WTC11 (cell line): Measurements from ENCODE around the gene TMEM97. TPM values are rescaled to one million over a fixed set of nuclear protein-coding genes. Genes with fewer than 3 reads are reported as not detected.
A peak's percentile ranks its signal among the peaks of the same experiment; 100 is the strongest.

Source experiments
- ATAC-seq: fragments of 200-7000 bp; cut with Tn5 transposase; 2 replicates; pipeline ENCODE4 v1.10.0; 2021; ENCODE audit warnings: mild to moderate bottlenecking, moderate library complexity
- CTCF ChIA-PET: fragments of 300-600 bp; sonication (Branson Sonifier 250); formaldehyde crosslinking; loops from one replicate; lab custom pipeline; 2021; ENCODE audit warnings: antibody characterized with exemption; lab: Charles Lee
- POLR2A ChIA-PET: fragments of 350-600 bp; sonication (Branson Sonifier 250); formaldehyde crosslinking; loops from one replicate; lab custom pipeline; 2021; ENCODE audit warnings: antibody characterized with exemption; lab: Charles Lee
- DNase-seq: peaks from one replicate; pipeline ENCODE4 v3.0.0; 2021; ENCODE audit warnings: low spot score
- H3K27ac Mint-ChIP-seq: 2 replicates; pipeline ENCODE4 v1.8.0; 2021; ENCODE audit warnings: mixed read lengths
- H3K27me3 Mint-ChIP-seq: 2 replicates; pipeline ENCODE4 v1.8.0; 2021; ENCODE audit warnings: low read depth, mild to moderate bottlenecking, moderate library complexity, mixed read lengths
- H3K36me3 Mint-ChIP-seq: 2 replicates; pipeline ENCODE4 v1.8.0; 2021; ENCODE audit warnings: mixed read lengths
- H3K4me1 Mint-ChIP-seq: 2 replicates; pipeline ENCODE4 v1.8.0; 2022; ENCODE audit warnings: mixed read lengths
- H3K4me3 Mint-ChIP-seq: 2 replicates; pipeline ENCODE4 v1.8.0; 2021; ENCODE audit warnings: mild to moderate bottlenecking, moderate library complexity, mixed read lengths
- H3K9me3 Mint-ChIP-seq: 2 replicates; pipeline ENCODE4 v1.8.0; 2021; ENCODE audit warnings: mixed read lengths
- FOXP1 ChIP-seq: sonication (generic); formaldehyde crosslinking; IDR thresholded peaks from 2 replicates; pipeline ENCODE4 v1.8.0; 2022; ENCODE audit warnings: missing genetic modification reagents, mild to moderate bottlenecking, moderate library complexity, borderline replicate concordance
- GTF2I ChIP-seq: fragments of 250-450 bp; sonication (Bioruptor Pico); conservative IDR thresholded peaks from 2 replicates; pipeline ENCODE4 v1.4.0; 2021; ENCODE audit warnings: mild to moderate bottlenecking
- IRF2 ChIP-seq: sonication (generic); formaldehyde crosslinking; IDR thresholded peaks from 2 replicates; pipeline ENCODE4 v1.8.0; 2022; ENCODE audit warnings: low read depth, missing genetic modification reagents, borderline replicate concordance
- MXD4 ChIP-seq: fragments of 250-450 bp; sonication (Bioruptor Pico); IDR thresholded peaks from 2 replicates; pipeline ENCODE4 v1.8.0; 2021; ENCODE audit warnings: mild to moderate bottlenecking, moderate library complexity, borderline replicate concordance
- NFYB ChIP-seq: sonication (generic); formaldehyde crosslinking; conservative IDR thresholded peaks from 2 replicates; pipeline ENCODE4 v1.8.0; 2022; ENCODE audit warnings: low read depth, missing genetic modification reagents
- NR2C2 ChIP-seq: sonication (generic); formaldehyde crosslinking; IDR thresholded peaks from 2 replicates; pipeline ENCODE4 v1.8.0; 2022; ENCODE audit warnings: mild to moderate bottlenecking, missing genetic modification reagents
- NR3C1 ChIP-seq: sonication (generic); formaldehyde crosslinking; conservative IDR thresholded peaks from 2 replicates; pipeline ENCODE4 v1.8.1; 2023; ENCODE audit warnings: low read depth, mild to moderate bottlenecking, missing genetic modification reagents
- TEAD4 ChIP-seq: sonication (generic); formaldehyde crosslinking; IDR thresholded peaks from 2 replicates; pipeline ENCODE4 v1.8.0; 2022; ENCODE audit warnings: mild to moderate bottlenecking, missing genetic modification reagents
- ZNF121 ChIP-seq: sonication (generic); formaldehyde crosslinking; IDR thresholded peaks from 2 replicates; pipeline ENCODE4 v1.8.0; 2023; ENCODE audit warnings: missing genetic modification reagents
- ZNF219 ChIP-seq: sonication (generic); formaldehyde crosslinking; IDR thresholded peaks from 2 replicates; pipeline ENCODE4 v1.8.0; 2023; ENCODE audit warnings: missing genetic modification reagents, mild to moderate bottlenecking, borderline replicate concordance
- ZNF263 ChIP-seq: sonication (generic); formaldehyde crosslinking; IDR thresholded peaks from 2 replicates; pipeline ENCODE4 v1.8.1; 2022; ENCODE audit warnings: low read depth, mild to moderate bottlenecking, moderate library complexity, missing genetic modification reagents
- ZNF317 ChIP-seq: sonication (generic); formaldehyde crosslinking; IDR thresholded peaks from 2 replicates; pipeline ENCODE4 v1.8.1; 2023; ENCODE audit warnings: low read depth, mild to moderate bottlenecking, moderate library complexity, missing genetic modification reagents, borderline replicate concordance
- ZNF396 ChIP-seq: fragments of 250-450 bp; sonication (Bioruptor Pico); IDR thresholded peaks from 2 replicates; pipeline ENCODE4 v1.8.0; 2021; ENCODE audit warnings: mild to moderate bottlenecking, moderate library complexity, borderline replicate concordance
- ZNF423 ChIP-seq: fragments of 250-450 bp; sonication (Bioruptor Pico); IDR thresholded peaks from 2 replicates; pipeline ENCODE4 v2.1.2; 2022; ENCODE audit warnings: mild to moderate bottlenecking, moderate library complexity
- ZNF671 ChIP-seq: fragments of 250-450 bp; sonication (Bioruptor Pico); IDR thresholded peaks from 2 replicates; pipeline ENCODE4 v1.8.0; 2021; ENCODE audit warnings: mild to moderate bottlenecking
- total RNA-seq: library from RNA; stranded (reverse); gene quantifications from 3 replicates; pipeline ENCODE4 v1.2.3, GENCODE V29; 2021
- TF ChIP-seq, protein P1 (sequence below): sonication (generic); formaldehyde crosslinking; IDR thresholded peaks from 2 replicates; pipeline ENCODE4 v1.8.1; 2023; ENCODE audit warnings: mild to moderate bottlenecking, missing genetic modification reagents, moderate library complexity
- TF ChIP-seq, protein P2 (sequence below): sonication (generic); formaldehyde crosslinking; IDR thresholded peaks from 2 replicates; pipeline ENCODE4 v1.8.1; 2023; ENCODE audit warnings: mild to moderate bottlenecking, missing genetic modification reagents, moderate library complexity
- TF ChIP-seq, protein P3 (sequence below): sonication (generic); formaldehyde crosslinking; IDR thresholded peaks from 2 replicates; pipeline ENCODE4 v1.8.0; 2022; ENCODE audit warnings: mild to moderate bottlenecking, missing genetic modification reagents
- TF ChIP-seq, protein P4 (sequence below): sonication (generic); formaldehyde crosslinking; IDR thresholded peaks from 2 replicates; pipeline ENCODE4 v1.8.1; 2022; ENCODE audit warnings: missing genetic modification reagents, borderline replicate concordance
- TF ChIP-seq, protein P5 (sequence below): fragments of 250-450 bp; sonication (Bioruptor Pico); IDR thresholded peaks from 2 replicates; pipeline ENCODE4 v1.9.0; 2021; ENCODE audit warnings: moderate library complexity, mild to moderate bottlenecking, inconsistent platforms, borderline replicate concordance
- TF ChIP-seq, protein P6 (sequence below): sonication (generic); formaldehyde crosslinking; IDR thresholded peaks from 2 replicates; pipeline ENCODE4 v1.8.1; 2023; ENCODE audit warnings: mild to moderate bottlenecking, missing genetic modification reagents, borderline replicate concordance
- TF ChIP-seq, protein P7 (sequence below): sonication (generic); formaldehyde crosslinking; IDR thresholded peaks from 2 replicates; pipeline ENCODE4 v1.8.1; 2022; ENCODE audit warnings: low read depth, missing genetic modification reagents, borderline replicate concordance

Gene TMEM97
- total RNA-seq, 1 experiment from 2014 or later, result 68.0 TPM

DNA sequence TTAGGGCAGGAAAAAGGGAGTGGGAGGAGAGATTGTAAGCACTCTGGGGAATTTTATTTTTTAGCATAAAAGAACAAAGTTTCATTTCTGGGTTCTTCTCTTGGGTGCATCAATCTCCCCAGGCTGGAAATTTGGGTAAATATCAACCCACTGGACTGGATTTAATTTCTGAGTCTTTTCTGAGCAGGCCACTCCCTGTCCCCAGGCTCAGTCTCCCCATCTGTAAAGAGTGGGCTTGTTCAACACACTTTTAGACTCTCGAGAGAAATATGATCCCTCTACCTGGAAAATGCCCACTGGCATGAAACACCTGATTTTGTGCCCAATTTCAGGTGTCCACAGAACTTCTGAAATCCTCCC is 51.7 kb downstream of the TMEM97 start:
- Mint-ChIP-seq H3K4me1 (peaks cover 21% of the 10 kb centered on the region), H3K27ac (peak overlapping the region; percentile 92; the same call in 1 of the 2 replicates), H3K27me3 (peaks cover 41% of the 10 kb centered on the region), H3K9me3 (no peaks in the 10 kb centered on the region), H3K4me3 (peak overlapping the region; percentile 75), H3K36me3 (no peaks in the 10 kb centered on the region)
- ChIA-PET CTCF (interaction anchor here (1.1 to 2.4 kb wide), 6 partner anchors 13 to 119 kb away, joined by 3 to 19 read pairs (median 7); partner anchors contain the start of genes IFT20, POLDIP2, SLC46A1 and TNFAIP1), POLR2A (no interaction called here)
- DNase-seq (no peak), ATAC-seq (no peak)
- no peak for TF ChIP-seq NR2C2
- no peak for TF ChIP-seq ZNF317 (CRISPR knock-in tag)

DNA sequence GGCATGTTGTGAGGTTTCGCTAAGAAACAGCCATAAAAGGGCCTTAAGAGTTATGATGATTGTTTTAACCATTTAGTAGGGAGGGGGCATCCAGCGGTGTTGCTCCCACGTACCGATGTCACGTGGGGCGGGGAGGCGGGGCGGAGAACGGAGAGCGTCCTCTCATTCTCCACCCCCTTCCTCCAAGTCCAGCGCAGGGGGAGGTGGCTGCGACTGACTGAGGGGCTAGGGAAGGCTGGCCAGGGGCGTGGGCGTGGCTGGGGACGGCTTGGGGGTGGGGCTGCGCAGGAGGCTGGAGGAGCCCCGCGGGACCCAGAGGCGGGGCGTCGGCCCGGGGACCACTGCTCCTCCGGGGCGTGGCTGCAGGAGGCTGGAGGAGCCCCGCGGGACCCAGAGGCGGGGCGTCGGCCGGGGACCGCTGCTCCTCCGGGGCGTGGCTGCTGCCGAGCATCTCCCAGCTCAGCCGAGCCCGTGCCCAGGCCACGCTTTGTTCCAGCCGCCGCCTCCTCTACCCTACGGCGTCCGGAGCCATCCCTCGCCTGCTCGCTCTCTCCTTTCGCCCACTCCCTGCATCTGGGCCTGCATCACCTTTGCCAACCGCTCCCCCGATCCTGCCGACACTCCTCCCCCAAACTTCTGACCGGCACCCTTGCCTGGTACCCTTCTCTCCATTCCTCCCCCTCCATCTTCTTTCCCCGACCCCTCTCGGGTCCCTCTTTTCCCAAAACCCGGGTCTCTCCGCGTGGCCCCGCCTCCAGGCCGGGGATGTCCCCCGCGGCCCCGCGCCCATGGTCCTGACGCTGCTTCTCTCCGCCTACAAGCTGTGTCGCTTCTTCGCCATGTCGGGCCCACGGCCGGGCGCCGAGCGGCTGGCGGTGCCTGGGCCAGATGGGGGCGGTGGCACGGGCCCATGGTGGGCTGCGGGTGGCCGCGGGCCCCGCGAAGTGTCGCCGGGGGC is 52.5 kb downstream of the TMEM97 start, which contains the start of gene SARM1:
SARM1 (plus strand) TSS at position 450 of the 958 bp plus-strand sequence; CDS start at position 789, 339 bp downstream.
- Mint-ChIP-seq H3K27me3 (peaks cover 45% of the 10 kb centered on the region), H3K9me3 (no peaks in the 10 kb centered on the region), H3K27ac (peak within 1 kb of the TSS; percentile 92), H3K4me1 (peaks cover 21% of the 10 kb centered on the region), H3K36me3 (no peaks in the 10 kb centered on the region), H3K4me3 (peak within 1 kb of the TSS; percentile 75)
- ChIA-PET POLR2A (no interaction called here), CTCF (interaction anchor here (0.6 to 2.4 kb wide), 7 partner anchors 14 to 120 kb away, joined by 4 to 19 read pairs (median 6); partner anchors contain the start of genes IFT20, POLDIP2, SLC46A1 and TNFAIP1)
- peak; percentile 93 for ATAC-seq
- peak; percentile 99 for DNase-seq
- TF ChIP-seq NR3C1 (CRISPR knock-in tag) (no peak), NR2C2 (no peak), ZNF121 (no peak), ZNF263 (CRISPR knock-in tag) (no peak), ZNF423 (CRISPR knock-in tag) (no peak), GTF2I (CRISPR knock-in tag) (no peak), ZNF671 (CRISPR knock-in tag) (no peak), MXD4 (no peak), ZNF396 (CRISPR knock-in tag) (no peak), FOXP1 (CRISPR knock-in tag) (no peak), ZNF219 (CRISPR knock-in tag) (0 out of 2 replicates have a peak, but pooled peaks have one; percentile 44), TEAD4 (CRISPR knock-in tag) (no peak), ZNF317 (CRISPR knock-in tag) (no peak), NFYB (CRISPR knock-in tag) (no peak), IRF2 (no peak)
- TF ChIP-seq, protein P1, sequence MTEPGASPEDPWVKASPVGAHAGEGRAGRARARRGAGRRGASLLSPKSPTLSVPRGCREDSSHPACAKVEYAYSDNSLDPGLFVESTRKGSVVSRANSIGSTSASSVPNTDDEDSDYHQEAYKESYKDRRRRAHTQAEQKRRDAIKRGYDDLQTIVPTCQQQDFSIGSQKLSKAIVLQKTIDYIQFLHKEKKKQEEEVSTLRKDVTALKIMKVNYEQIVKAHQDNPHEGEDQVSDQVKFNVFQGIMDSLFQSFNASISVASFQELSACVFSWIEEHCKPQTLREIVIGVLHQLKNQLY, result no peak
- TF ChIP-seq, protein P2, sequence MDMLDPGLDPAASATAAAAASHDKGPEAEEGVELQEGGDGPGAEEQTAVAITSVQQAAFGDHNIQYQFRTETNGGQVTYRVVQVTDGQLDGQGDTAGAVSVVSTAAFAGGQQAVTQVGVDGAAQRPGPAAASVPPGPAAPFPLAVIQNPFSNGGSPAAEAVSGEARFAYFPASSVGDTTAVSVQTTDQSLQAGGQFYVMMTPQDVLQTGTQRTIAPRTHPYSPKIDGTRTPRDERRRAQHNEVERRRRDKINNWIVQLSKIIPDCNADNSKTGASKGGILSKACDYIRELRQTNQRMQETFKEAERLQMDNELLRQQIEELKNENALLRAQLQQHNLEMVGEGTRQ (CRISPR knock-in tag), result peak; percentile 96
- TF ChIP-seq, protein P3, sequence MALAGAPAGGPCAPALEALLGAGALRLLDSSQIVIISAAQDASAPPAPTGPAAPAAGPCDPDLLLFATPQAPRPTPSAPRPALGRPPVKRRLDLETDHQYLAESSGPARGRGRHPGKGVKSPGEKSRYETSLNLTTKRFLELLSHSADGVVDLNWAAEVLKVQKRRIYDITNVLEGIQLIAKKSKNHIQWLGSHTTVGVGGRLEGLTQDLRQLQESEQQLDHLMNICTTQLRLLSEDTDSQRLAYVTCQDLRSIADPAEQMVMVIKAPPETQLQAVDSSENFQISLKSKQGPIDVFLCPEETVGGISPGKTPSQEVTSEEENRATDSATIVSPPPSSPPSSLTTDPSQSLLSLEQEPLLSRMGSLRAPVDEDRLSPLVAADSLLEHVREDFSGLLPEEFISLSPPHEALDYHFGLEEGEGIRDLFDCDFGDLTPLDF, result no peak
- TF ChIP-seq, protein P4, sequence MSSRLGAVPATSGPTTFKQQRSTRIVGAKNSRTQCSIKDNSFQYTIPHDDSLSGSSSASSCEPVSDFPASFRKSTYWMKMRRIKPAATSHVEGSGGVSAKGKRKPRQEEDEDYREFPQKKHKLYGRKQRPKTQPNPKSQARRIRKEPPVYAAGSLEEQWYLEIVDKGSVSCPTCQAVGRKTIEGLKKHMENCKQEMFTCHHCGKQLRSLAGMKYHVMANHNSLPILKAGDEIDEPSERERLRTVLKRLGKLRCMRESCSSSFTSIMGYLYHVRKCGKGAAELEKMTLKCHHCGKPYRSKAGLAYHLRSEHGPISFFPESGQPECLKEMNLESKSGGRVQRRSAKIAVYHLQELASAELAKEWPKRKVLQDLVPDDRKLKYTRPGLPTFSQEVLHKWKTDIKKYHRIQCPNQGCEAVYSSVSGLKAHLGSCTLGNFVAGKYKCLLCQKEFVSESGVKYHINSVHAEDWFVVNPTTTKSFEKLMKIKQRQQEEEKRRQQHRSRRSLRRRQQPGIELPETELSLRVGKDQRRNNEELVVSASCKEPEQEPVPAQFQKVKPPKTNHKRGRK (CRISPR knock-in tag), result no peak
- TF ChIP-seq, protein P5, sequence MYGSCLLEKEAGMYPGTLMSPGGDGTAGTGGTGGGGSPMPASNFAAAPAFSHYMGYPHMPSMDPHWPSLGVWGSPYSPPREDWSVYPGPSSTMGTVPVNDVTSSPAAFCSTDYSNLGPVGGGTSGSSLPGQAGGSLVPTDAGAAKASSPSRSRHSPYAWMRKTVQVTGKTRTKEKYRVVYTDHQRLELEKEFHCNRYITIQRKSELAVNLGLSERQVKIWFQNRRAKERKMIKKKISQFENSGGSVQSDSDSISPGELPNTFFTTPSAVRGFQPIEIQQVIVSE (CRISPR knock-in tag), result no peak
- TF ChIP-seq, protein P6, sequence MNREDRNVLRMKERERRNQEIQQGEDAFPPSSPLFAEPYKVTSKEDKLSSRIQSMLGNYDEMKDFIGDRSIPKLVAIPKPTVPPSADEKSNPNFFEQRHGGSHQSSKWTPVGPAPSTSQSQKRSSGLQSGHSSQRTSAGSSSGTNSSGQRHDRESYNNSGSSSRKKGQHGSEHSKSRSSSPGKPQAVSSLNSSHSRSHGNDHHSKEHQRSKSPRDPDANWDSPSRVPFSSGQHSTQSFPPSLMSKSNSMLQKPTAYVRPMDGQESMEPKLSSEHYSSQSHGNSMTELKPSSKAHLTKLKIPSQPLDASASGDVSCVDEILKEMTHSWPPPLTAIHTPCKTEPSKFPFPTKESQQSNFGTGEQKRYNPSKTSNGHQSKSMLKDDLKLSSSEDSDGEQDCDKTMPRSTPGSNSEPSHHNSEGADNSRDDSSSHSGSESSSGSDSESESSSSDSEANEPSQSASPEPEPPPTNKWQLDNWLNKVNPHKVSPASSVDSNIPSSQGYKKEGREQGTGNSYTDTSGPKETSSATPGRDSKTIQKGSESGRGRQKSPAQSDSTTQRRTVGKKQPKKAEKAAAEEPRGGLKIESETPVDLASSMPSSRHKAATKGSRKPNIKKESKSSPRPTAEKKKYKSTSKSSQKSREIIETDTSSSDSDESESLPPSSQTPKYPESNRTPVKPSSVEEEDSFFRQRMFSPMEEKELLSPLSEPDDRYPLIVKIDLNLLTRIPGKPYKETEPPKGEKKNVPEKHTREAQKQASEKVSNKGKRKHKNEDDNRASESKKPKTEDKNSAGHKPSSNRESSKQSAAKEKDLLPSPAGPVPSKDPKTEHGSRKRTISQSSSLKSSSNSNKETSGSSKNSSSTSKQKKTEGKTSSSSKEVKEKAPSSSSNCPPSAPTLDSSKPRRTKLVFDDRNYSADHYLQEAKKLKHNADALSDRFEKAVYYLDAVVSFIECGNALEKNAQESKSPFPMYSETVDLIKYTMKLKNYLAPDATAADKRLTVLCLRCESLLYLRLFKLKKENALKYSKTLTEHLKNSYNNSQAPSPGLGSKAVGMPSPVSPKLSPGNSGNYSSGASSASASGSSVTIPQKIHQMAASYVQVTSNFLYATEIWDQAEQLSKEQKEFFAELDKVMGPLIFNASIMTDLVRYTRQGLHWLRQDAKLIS, result no peak
- TF ChIP-seq, protein P7, sequence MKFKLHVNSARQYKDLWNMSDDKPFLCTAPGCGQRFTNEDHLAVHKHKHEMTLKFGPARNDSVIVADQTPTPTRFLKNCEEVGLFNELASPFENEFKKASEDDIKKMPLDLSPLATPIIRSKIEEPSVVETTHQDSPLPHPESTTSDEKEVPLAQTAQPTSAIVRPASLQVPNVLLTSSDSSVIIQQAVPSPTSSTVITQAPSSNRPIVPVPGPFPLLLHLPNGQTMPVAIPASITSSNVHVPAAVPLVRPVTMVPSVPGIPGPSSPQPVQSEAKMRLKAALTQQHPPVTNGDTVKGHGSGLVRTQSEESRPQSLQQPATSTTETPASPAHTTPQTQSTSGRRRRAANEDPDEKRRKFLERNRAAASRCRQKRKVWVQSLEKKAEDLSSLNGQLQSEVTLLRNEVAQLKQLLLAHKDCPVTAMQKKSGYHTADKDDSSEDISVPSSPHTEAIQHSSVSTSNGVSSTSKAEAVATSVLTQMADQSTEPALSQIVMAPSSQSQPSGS (CRISPR knock-in tag), result no peak
